Right atrium auricular region (tissue), 2 donors: Measurements from ENCODE around the gene DYNLT2B. TPM values are rescaled to one million over a fixed set of nuclear protein-coding genes. Genes with fewer than 3 reads are reported as not detected.
"Not testable (repeated sequence)": the region's sequence is repeated elsewhere in the genome, so short reads cannot be mapped to it uniquely, and the experiment has no call there.

Experiments used
- DNase-seq: peaks from one replicate; pipeline ENCODE4 v3.0.0-alpha.2; 2019; ENCODE audit warnings: low spot score
- H3K27ac ChIP-seq, 2 donors: fragments of 200-600 bp; sonication (generic); 1 replicate in 1 of 2; 2 replicates in 1 of 2; pipeline ENCODE4 v1.5.1; 2016 to 2019
- H3K27me3 ChIP-seq, 2 donors: fragments of 200-600 bp; sonication (generic); one replicate each; pipeline versions ENCODE4 v1.5.1 to v1.6.0; 2017 to 2019
- H3K36me3 ChIP-seq: fragments of 200-600 bp; sonication (generic); one replicate; pipeline ENCODE4 v1.5.1; 2016
- H3K4me1 ChIP-seq, 2 donors: fragments of 200-600 bp; sonication (generic); one replicate each; pipeline versions ENCODE4 v1.5.1 to v1.6.0; 2017 to 2019
- H3K4me3 ChIP-seq, 2 donors: fragments of 200-600 bp; sonication (generic); 1 replicate in 1 of 2; 2 replicates in 1 of 2; pipeline ENCODE4 v1.5.1; 2017 to 2019; ENCODE audit warnings: mild to moderate bottlenecking in 1 of 2, moderate library complexity in 1 of 2
- H3K9me3 ChIP-seq, 2 donors: fragments of 200-600 bp; sonication (generic); one replicate each; pipeline ENCODE4 v1.5.1; 2019
- total RNA-seq, 2 donors: library from RNA; depleted of rRNA; stranded (reverse); fragments of >200 nt; gene quantifications; one replicate each; pipeline ENCODE4 v1.1.0, GENCODE V29; 2016
- TF ChIP-seq, protein P1 (sequence below), 2 donors: fragments of 200-600 bp; sonication (generic); IDR thresholded peaks; one replicate each; pipeline ENCODE4 v1.5.1; 2019; ENCODE audit warnings: antibody characterized with exemption in 2 of 2

Gene DYNLT2B
- total RNA-seq, 2 donors from 2014 or later, result 4.3 to 6.3 TPM

DNA sequence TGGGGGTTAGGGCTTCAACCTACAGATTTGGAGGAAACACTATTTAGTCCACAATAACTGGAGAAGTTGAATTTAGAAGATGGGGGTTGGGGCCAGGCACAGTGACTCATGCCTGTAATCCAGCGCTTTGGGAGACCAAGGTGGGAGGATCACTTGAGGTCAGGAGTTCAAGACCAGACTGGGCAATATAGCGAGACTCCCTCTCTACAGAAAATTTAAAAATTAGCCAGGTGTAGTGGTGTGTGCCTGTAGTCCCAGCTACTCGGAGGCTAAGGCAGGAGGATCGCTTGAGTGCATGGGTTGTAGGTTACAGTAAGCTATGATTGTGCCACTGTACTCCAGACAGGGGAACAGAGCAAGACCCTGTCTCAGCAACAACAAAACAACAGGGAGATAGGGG, 5.0 kb upstream of the DYNLT2B start:
- Histone ChIP-seq H3K4me1 (no peaks in the 10 kb centered on the region), H3K4me3 (no peak overlapping the region), H3K27me3 (no peaks in the 10 kb centered on the region), H3K9me3 (no peaks in the 10 kb centered on the region), H3K36me3 (no peaks in the 10 kb centered on the region), H3K27ac (no peak overlapping the region)
- no peak for DNase-seq
- TF ChIP-seq, protein P1, sequence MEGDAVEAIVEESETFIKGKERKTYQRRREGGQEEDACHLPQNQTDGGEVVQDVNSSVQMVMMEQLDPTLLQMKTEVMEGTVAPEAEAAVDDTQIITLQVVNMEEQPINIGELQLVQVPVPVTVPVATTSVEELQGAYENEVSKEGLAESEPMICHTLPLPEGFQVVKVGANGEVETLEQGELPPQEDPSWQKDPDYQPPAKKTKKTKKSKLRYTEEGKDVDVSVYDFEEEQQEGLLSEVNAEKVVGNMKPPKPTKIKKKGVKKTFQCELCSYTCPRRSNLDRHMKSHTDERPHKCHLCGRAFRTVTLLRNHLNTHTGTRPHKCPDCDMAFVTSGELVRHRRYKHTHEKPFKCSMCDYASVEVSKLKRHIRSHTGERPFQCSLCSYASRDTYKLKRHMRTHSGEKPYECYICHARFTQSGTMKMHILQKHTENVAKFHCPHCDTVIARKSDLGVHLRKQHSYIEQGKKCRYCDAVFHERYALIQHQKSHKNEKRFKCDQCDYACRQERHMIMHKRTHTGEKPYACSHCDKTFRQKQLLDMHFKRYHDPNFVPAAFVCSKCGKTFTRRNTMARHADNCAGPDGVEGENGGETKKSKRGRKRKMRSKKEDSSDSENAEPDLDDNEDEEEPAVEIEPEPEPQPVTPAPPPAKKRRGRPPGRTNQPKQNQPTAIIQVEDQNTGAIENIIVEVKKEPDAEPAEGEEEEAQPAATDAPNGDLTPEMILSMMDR (IDR thresholded peaks at IDR 0.05), result no peak

DNA sequence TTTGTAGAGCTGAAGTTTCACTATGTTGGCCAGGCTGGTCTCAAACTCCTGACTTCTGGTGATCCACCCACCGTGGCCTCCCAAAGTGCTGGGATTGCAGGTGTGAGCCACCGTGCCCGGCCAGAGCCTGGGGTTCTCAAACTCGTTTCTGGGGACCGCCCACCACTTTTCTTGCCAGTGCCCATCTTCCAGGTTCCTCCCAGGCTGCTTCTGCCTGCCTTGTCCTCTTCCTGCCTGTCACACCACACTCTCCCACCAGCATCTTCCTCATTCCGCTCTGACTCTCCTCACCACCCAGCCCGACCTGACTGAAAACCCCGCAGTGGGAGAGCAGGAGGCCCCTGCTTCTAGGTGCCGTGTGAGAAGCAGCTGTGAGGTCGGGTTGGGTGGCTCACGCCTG, 3.1 kb upstream of the DYNLT2B start:
- H3K4me1 ChIP-seq, result no peaks in the 10 kb centered on the region
- no peaks in the 10 kb centered on the region for H3K36me3 ChIP-seq
- H3K27me3 ChIP-seq, result no peaks in the 10 kb centered on the region
- no peak for DNase-seq
- no peaks in the 10 kb centered on the region for H3K9me3 ChIP-seq
- H3K4me3 ChIP-seq, result no peak overlapping the region
- H3K27ac ChIP-seq, result no peak overlapping the region
- TF ChIP-seq, protein P1 (IDR thresholded peaks at IDR 0.05), result no peak

DNA sequence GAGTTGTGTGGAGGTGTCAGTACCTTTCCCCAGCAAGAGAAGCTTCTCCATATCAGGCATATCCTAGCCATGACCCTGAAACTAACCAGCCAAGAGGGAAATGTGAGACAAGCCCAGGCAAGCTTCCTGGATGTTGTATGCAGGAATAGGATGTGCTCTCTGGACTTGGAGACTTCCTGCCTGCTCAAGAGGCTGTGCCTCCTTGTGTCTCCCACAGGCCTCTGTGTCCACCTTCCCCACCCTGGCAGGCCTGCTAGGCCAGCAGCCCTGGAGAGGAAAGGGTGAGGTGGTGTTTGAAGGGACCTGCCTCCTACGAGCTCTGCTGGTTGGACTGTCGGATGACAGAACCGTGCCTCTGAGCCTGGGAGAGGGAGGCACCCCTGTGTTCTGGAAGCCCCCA, 2.1 kb upstream of the DYNLT2B start:
- Histone ChIP-seq H3K27me3 (no peaks in the 10 kb centered on the region), H3K9me3 (no peaks in the 10 kb centered on the region), H3K4me3 (no peak overlapping the region), H3K27ac (no peak overlapping the region), H3K36me3 (no peaks in the 10 kb centered on the region), H3K4me1 (no peaks in the 10 kb centered on the region)
- TF ChIP-seq, protein P1 (IDR thresholded peaks at IDR 0.05), result no peak
- no peak for DNase-seq

DNA sequence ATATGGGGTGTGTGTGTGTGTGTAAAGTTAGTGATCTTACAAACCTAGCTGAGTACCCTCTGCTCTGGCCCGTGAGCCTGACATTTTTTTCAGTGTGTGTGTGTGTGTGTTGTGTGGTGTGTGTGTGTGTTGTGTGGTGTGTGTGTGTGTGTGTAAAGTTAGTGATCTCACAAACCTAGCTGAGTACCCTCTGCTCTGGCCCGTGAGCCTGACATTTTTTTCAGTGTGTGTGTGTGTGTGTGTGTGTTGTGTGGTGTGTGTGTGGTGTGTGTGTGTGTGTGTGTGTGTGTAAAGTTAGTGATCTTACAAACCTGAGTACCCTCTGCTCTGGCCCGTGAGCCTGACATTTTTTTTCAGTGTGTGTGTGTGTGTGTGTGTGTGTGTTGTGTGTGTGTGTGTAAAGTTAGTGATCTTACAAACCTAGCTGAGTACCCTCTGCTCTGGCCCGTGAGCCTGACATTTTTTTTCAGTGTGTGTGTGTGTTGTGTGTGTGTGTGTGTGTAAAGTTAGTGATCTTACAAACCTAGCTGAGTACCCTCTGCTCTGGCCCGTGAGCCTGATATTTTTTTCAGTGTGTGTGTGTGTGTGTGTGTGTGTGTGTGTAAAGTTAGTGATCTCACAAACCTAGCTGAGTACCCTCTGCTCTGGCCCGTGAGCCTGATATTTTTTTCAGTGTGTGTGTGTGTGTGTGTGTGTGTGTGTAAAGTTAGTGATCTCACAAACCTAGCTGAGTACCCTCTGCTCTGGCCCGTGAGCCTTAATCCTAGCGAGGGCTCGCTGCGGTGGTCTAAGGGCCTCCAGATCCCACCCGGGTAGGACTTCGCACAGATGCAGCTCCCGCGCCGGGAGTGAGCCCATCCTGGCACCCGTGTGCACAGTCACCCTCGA, 997 bp downstream of the DYNLT2B start:
- Histone ChIP-seq H3K27ac (peak overlapping the region; percentile 90 to 96), H3K4me3 (peak overlapping the region; percentile 82 to 90)
- not testable (repeated sequence) for DNase-seq, H3K9me3 ChIP-seq, H3K4me1 ChIP-seq, H3K27me3 ChIP-seq, H3K36me3 ChIP-seq

DNA sequence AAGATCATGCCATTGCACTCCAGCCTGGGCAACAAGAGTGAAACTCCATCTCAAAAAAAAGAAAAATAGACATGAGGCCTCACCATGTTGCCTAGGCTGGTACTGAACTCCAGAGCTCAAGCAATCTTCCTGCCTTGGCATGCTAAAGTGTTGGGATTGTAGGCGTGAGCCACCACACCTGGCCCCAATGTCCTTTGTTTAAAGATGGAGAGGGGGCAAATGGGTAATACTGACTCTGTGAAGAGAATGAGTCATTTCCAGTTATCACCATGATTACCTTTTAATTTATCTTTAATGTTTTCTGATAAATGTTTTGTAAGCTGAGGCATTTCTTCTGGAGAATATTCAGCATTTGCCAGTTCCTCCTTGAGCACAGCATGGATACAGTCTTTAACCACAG, 2.2 kb downstream of the DYNLT2B start:
- Histone ChIP-seq H3K27ac (no peak overlapping the region), H3K4me1 (no peaks in the 10 kb centered on the region), H3K27me3 (no peaks in the 10 kb centered on the region), H3K9me3 (no peaks in the 10 kb centered on the region), H3K4me3 (no peak overlapping the region), H3K36me3 (no peaks in the 10 kb centered on the region)
- TF ChIP-seq, protein P1 (IDR thresholded peaks at IDR 0.05), result no peak
- no peak for DNase-seq

DNA sequence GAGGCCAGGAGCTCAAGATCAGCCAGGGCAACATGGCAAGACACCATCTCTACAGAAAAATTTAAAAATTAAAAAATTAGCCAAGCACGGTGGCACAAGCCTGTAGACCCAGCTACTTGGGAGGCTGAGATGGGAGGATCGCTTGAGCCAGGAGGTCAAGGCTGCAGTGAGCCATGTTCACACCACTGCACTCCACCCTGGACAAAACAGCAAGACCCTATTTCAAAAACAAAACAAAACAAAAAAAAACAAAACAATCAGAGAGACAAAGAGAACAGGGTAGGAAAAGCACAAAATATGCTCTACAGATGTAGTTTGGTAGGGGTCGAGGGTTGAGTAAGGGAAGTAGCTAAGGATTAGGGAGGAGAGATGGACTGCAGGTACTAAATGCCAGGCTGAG, 3.4 kb downstream of the DYNLT2B start:
- no peaks in the 10 kb centered on the region for H3K27me3 ChIP-seq
- no peak for DNase-seq
- no peaks in the 10 kb centered on the region for H3K36me3 ChIP-seq
- H3K9me3 ChIP-seq, result no peaks in the 10 kb centered on the region
- TF ChIP-seq, protein P1 (IDR thresholded peaks at IDR 0.05), result no peak
- no peaks in the 10 kb centered on the region for H3K4me1 ChIP-seq
- H3K27ac ChIP-seq, result no peak overlapping the region
- H3K4me3 ChIP-seq, result no peak overlapping the region

DNA sequence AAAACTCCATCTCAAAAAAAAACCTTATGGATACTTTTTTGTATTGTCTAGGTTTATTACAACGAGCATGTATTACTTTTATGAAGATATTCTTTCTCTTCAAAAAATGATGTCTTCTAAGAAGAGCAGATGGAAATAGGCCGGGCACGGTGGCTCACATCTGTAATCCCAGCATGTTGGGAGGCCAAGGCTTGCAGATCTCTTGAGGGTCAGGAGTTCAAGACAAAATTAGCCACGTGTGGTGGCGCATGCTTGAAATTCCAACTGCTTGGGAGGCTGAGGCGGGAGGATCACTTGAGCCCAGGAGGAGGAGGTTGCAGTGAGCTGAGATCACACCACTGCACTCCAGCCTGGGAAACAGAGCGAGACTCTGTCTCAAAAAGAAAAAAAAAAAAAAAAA, 4.0 kb downstream of the DYNLT2B start:
- not testable (repeated sequence) for H3K36me3 ChIP-seq, H3K9me3 ChIP-seq, DNase-seq, H3K27me3 ChIP-seq, H3K4me1 ChIP-seq, H3K4me3 ChIP-seq, H3K27ac ChIP-seq

DNA sequence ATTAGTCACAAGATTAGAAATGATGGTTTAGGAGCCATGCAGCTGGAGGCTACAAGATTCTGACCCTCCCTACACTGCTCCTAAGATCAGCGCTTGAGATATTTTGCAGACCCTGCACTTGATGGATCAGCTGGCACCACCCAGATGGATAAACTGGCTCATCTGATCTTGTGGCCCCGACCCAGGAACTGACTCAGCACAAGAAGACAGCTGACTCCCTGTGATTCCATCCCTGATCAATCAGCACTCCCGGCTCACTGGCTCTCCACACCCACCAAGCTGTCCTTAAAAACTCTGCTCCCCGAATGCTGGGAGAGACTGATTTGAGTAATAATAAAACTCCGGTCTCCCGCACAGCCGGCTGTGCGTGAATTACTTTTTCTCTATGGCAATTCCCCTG, 15.1 kb downstream of the DYNLT2B start:
- not testable (repeated sequence) for H3K27me3 ChIP-seq, H3K9me3 ChIP-seq, H3K27ac ChIP-seq, H3K4me1 ChIP-seq, DNase-seq, H3K4me3 ChIP-seq, H3K36me3 ChIP-seq

DNA sequence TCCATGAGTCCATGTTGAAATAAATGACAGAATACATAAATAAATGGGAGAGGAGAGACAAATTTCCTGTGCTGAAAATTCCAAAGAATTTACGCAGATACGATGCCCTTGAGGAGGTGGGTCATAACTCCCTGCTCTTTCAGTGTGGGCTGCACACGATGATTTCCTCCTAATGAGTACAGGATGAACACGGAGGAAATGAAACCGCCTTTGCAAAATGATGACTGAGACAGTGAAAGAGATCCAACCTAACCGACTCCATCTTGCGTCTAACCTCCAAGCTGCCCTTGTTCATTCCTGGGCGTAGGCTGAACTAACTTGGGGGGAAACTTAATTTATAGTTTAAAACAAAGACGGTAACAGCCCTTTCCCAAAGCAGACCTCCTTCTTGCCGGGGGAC, 15.5 kb downstream of the DYNLT2B start:
- not testable (repeated sequence) for H3K27ac ChIP-seq, H3K27me3 ChIP-seq, H3K4me1 ChIP-seq, H3K36me3 ChIP-seq, H3K4me3 ChIP-seq, DNase-seq, H3K9me3 ChIP-seq
